IMR-90 (cell line): ENCODE data around the gene ABCA6.

Experiments
- BHLHE40 ChIP-seq: fragments of 150-350 bp; IDR thresholded peaks from 2 replicates; pipeline ENCODE4 v1.6.1; 2016; ENCODE audit warnings: mild to moderate bottlenecking, low read depth, low read length
- CEBPB ChIP-seq: IDR thresholded peaks from 2 replicates; pipeline ENCODE4 v1.6.1; 2012; ENCODE audit warnings: low read depth, low read length, improper control_type of control experiment
- CTCF ChIP-seq: conservative IDR thresholded peaks from 2 replicates; pipeline ENCODE4 v1.5.1; 2012; ENCODE audit warnings: mild to moderate bottlenecking, low read depth, low read length, improper control_type of control experiment
- MXI1 ChIP-seq: IDR thresholded peaks from 2 replicates; pipeline ENCODE4 v1.6.1; 2012; ENCODE audit warnings: low read depth, mild to moderate bottlenecking, low read length, moderate library complexity, borderline replicate concordance
- POLR2A ChIP-seq: IDR thresholded peaks from 2 replicates; pipeline ENCODE4 v1.6.1; 2012; ENCODE audit warnings: mild to moderate bottlenecking, low read depth, low read length
- RAD21 ChIP-seq: IDR thresholded peaks from 2 replicates; pipeline ENCODE4 v1.6.1; 2012; ENCODE audit warnings: low read length, improper control_type of control experiment
- RFX5 ChIP-seq: IDR thresholded peaks from 2 replicates; pipeline ENCODE4 v1.8.0; 2012; ENCODE audit warnings: low read depth, mild to moderate bottlenecking, low read length, moderate library complexity
- SMC3 ChIP-seq: fragments of 150-350 bp; IDR thresholded peaks from 2 replicates; pipeline ENCODE4 v1.6.1; 2016; ENCODE audit warnings: low read depth, mild to moderate bottlenecking, antibody characterized with exemption, low read length, moderate library complexity
- TF ChIP-seq, protein P1 (sequence below): fragments of 150-350 bp; IDR thresholded peaks from 2 replicates; pipeline ENCODE4 v1.6.1; 2017; ENCODE audit warnings: mild to moderate bottlenecking, antibody characterized with exemption, low read length, low read depth
- TF ChIP-seq, protein P2 (sequence below): fragments of 150-350 bp; IDR thresholded peaks from 2 replicates; pipeline ENCODE4 v1.6.1; 2016; ENCODE audit warnings: low read depth, mild to moderate bottlenecking, low read length, moderate library complexity, borderline replicate concordance

GRCh38 chr17:69134112-69134511, 7.6 kb downstream of the ABCA6 start:
- TF ChIP-seq, protein P1, sequence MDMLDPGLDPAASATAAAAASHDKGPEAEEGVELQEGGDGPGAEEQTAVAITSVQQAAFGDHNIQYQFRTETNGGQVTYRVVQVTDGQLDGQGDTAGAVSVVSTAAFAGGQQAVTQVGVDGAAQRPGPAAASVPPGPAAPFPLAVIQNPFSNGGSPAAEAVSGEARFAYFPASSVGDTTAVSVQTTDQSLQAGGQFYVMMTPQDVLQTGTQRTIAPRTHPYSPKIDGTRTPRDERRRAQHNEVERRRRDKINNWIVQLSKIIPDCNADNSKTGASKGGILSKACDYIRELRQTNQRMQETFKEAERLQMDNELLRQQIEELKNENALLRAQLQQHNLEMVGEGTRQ = no peak
- TF ChIP-seq MXI1 (no peak), CTCF (no peak), CEBPB (no peak), RAD21 (no peak), POLR2A (no peak), BHLHE40 (no peak), SMC3 (no peak), RFX5 (no peak)
- TF ChIP-seq, protein P2, sequence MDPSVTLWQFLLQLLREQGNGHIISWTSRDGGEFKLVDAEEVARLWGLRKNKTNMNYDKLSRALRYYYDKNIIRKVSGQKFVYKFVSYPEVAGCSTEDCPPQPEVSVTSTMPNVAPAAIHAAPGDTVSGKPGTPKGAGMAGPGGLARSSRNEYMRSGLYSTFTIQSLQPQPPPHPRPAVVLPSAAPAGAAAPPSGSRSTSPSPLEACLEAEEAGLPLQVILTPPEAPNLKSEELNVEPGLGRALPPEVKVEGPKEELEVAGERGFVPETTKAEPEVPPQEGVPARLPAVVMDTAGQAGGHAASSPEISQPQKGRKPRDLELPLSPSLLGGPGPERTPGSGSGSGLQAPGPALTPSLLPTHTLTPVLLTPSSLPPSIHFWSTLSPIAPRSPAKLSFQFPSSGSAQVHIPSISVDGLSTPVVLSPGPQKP = no peak
